Neural progenitor cell (in vitro differentiated cells): Measurements from ENCODE around the gene CACTIN.

ENCODE experiments used
- CTCF ChIP-seq: fragments of 200-600 bp; sonication (generic); IDR thresholded peaks from 2 replicates; pipeline ENCODE4 v1.5.1; 2017; ENCODE audit warnings: antibody characterized with exemption, mild to moderate bottlenecking
- EZH2 ChIP-seq: fragments of 200-600 bp; sonication (generic); IDR thresholded peaks from 2 replicates; pipeline ENCODE4 v1.6.1; 2017; ENCODE audit warnings: antibody characterized with exemption, mild to moderate bottlenecking, moderate library complexity
- EZH2phosphoT487 ChIP-seq: fragments of 200-600 bp; sonication (generic); IDR thresholded peaks from 2 replicates; pipeline ENCODE4 v1.6.1; 2017; ENCODE audit warnings: antibody characterized with exemption

GRCh38 chr19:3593156-3593555 is 33.4 kb downstream of the CACTIN start:
- peak; percentile 39 for TF ChIP-seq CTCF
- TF ChIP-seq EZH2 = no peak
- TF ChIP-seq EZH2phosphoT487 = no peak
